ENCODE measurements around the gene ACOT7. TPM values are rescaled to one million over a fixed set of nuclear protein-coding genes. Genes with fewer than 3 reads are reported as not detected.
"Not testable (repeated sequence)": the region's sequence is repeated elsewhere in the genome, so short reads cannot be mapped to it uniquely, and the experiment has no call there.

The ACOT7 gene
- total RNA-seq, 1 donor from 2014 or later = 16.1 TPM

- Histone ChIP-seq H3K9me3 (no peaks in the 10 kb centered on the region), H3K27ac (no peak overlapping the region), H3K4me1 (no peaks in the 10 kb centered on the region), H3K4me3 (no peak overlapping the region), H3K36me3 (peaks cover 15 to 30% of the 10 kb centered on the region in 2 donors), H3K27me3 (no peaks in the 10 kb centered on the region)
- DNase-seq (ENCODE audit: low spot score in 2 of 2) = no peak
- TF ChIP-seq, protein P1, sequence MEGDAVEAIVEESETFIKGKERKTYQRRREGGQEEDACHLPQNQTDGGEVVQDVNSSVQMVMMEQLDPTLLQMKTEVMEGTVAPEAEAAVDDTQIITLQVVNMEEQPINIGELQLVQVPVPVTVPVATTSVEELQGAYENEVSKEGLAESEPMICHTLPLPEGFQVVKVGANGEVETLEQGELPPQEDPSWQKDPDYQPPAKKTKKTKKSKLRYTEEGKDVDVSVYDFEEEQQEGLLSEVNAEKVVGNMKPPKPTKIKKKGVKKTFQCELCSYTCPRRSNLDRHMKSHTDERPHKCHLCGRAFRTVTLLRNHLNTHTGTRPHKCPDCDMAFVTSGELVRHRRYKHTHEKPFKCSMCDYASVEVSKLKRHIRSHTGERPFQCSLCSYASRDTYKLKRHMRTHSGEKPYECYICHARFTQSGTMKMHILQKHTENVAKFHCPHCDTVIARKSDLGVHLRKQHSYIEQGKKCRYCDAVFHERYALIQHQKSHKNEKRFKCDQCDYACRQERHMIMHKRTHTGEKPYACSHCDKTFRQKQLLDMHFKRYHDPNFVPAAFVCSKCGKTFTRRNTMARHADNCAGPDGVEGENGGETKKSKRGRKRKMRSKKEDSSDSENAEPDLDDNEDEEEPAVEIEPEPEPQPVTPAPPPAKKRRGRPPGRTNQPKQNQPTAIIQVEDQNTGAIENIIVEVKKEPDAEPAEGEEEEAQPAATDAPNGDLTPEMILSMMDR (IDR thresholded peaks at IDR 0.05) = no peak
- intact Hi-C loops (cut with DNase I) = no loop called here
These were observed 173.3 kb downstream of the ACOT7 start for GRCh38 chr1:6220236-6220635.

GRCh38 chr1:6219641-6220040 is 173.9 kb downstream of the ACOT7 start:
- H3K27me3 ChIP-seq; DNase-seq (ENCODE audit: low spot score in 2 of 2); H3K9me3 ChIP-seq; H3K4me3 ChIP-seq; H3K27ac ChIP-seq; intact Hi-C loops (cut with DNase I); H3K4me1 ChIP-seq: not testable (repeated sequence)
- H3K36me3 ChIP-seq = peaks cover 9 to 24% of the 10 kb centered on the region in 2 donors

- H3K36me3 ChIP-seq = peaks cover 0 to 13% of the 10 kb centered on the region in 2 donors
- TF ChIP-seq, protein P1 (IDR thresholded peaks at IDR 0.05) = no peak
- intact Hi-C loops (cut with DNase I) = no loop called here
These were observed 175.0 kb downstream of the ACOT7 start for GRCh38 chr1:6218375-6219164.

More at GRCh38 chr1:6218375-6219164, 175.0 kb downstream of the ACOT7 start:
- Histone ChIP-seq H3K27me3 (no peaks in the 10 kb centered on the region), H3K4me3 (no peak overlapping the region), H3K9me3 (no peaks in the 10 kb centered on the region), H3K27ac (no peak overlapping the region), H3K4me1 (no peaks in the 10 kb centered on the region)
- DNase-seq (ENCODE audit: low spot score in 2 of 2) = no peak

Other genes starting within 250 kb of the ACOT7 start
- 4.0 TPM for gene CHD5, start 213.4 kb downstream of the ACOT7 start, total RNA-seq
- gene RPL22, start 194.2 kb downstream of the ACOT7 start, total RNA-seq = 88.8 TPM
- 81.1 TPM for gene RNF207, start 187.6 kb downstream of the ACOT7 start, total RNA-seq
- gene ICMT, start 157.8 kb downstream of the ACOT7 start, total RNA-seq = 96.7 TPM
- not detected for gene HES3, start 149.6 kb downstream of the ACOT7 start, total RNA-seq
- 24.3 TPM for gene GPR153, start 132.7 kb downstream of the ACOT7 start, total RNA-seq
- gene HES2, start 26.2 kb upstream of the ACOT7 start, total RNA-seq = not detected
- 2.2 TPM for gene ESPN, start 31.0 kb upstream of the ACOT7 start, total RNA-seq
- 18.0 TPM for gene TNFRSF25, start 72.4 kb upstream of the ACOT7 start, total RNA-seq
- gene PLEKHG5, start 97.9 kb upstream of the ACOT7 start, total RNA-seq = 11.4 TPM
- gene NOL9, start 160.7 kb upstream of the ACOT7 start, total RNA-seq = 31.0 TPM
- gene TAS1R1, start 161.5 kb upstream of the ACOT7 start, total RNA-seq = not detected
- 106 TPM for gene ZBTB48, start 186.2 kb upstream of the ACOT7 start, total RNA-seq
- gene KLHL21, start 209.1 kb upstream of the ACOT7 start, total RNA-seq = 147 TPM
- 1.5 TPM for gene PHF13, start 220.0 kb upstream of the ACOT7 start, total RNA-seq
- gene THAP3, start 231.1 kb upstream of the ACOT7 start, total RNA-seq = 9.3 TPM

All from ascending aorta (tissue), 2 donors.